ENCODE results near the gene MCRS1. TPM values are rescaled to one million over a fixed set of nuclear protein-coding genes. Genes with fewer than 3 reads are reported as not detected.
"Not testable (repeated sequence)": the region's sequence is repeated elsewhere in the genome, so short reads cannot be mapped to it uniquely, and the experiment has no call there.

The MCRS1 gene, protein sequence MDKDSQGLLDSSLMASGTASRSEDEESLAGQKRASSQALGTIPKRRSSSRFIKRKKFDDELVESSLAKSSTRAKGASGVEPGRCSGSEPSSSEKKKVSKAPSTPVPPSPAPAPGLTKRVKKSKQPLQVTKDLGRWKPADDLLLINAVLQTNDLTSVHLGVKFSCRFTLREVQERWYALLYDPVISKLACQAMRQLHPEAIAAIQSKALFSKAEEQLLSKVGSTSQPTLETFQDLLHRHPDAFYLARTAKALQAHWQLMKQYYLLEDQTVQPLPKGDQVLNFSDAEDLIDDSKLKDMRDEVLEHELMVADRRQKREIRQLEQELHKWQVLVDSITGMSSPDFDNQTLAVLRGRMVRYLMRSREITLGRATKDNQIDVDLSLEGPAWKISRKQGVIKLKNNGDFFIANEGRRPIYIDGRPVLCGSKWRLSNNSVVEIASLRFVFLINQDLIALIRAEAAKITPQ
- total RNA-seq (100 to 1,000 TPM in 1 of 4 donors, 10 to 100 TPM in 3; 81.7 to 115 (median 87.0) TPM), polyA plus RNA-seq (72.3 TPM)
- long read RNA-seq, donor 1, transcript MCRS1-211 (16 exons, 1,936 nt) = minor isoform, 5 of 237 reads
- long read RNA-seq, donor 1, transcript MCRS1-201 (15 exons, 1,928 nt) = major isoform, 122 of 237 reads
- long read RNA-seq, donor 1, partial matches to known transcripts = 84 of 237 reads
- long read RNA-seq, donor 1, other reads (novel, unspliced or antisense) = 25 of 237 reads
- long read RNA-seq, donor 2, transcript MCRS1-201 (15 exons, 1,928 nt) = major isoform, 39 of 99 reads
- long read RNA-seq, donor 2, partial matches to known transcripts = 28 of 99 reads
- long read RNA-seq, donor 2, other reads (novel, unspliced or antisense) = 31 of 99 reads
- long read RNA-seq, donor 3, transcript MCRS1-201 (15 exons, 1,928 nt) = major isoform, 206 of 369 reads
- long read RNA-seq, donor 3, partial matches to known transcripts = 124 of 369 reads
- long read RNA-seq, donor 3, other reads (novel, unspliced or antisense) = 37 of 369 reads
- long read RNA-seq, donor 4, transcript MCRS1-201 (15 exons, 1,928 nt) = major isoform, 67 of 144 reads
- long read RNA-seq, donor 4, partial matches to known transcripts = 33 of 144 reads
- long read RNA-seq, donor 4, other reads (novel, unspliced or antisense) = 40 of 144 reads

DNA sequence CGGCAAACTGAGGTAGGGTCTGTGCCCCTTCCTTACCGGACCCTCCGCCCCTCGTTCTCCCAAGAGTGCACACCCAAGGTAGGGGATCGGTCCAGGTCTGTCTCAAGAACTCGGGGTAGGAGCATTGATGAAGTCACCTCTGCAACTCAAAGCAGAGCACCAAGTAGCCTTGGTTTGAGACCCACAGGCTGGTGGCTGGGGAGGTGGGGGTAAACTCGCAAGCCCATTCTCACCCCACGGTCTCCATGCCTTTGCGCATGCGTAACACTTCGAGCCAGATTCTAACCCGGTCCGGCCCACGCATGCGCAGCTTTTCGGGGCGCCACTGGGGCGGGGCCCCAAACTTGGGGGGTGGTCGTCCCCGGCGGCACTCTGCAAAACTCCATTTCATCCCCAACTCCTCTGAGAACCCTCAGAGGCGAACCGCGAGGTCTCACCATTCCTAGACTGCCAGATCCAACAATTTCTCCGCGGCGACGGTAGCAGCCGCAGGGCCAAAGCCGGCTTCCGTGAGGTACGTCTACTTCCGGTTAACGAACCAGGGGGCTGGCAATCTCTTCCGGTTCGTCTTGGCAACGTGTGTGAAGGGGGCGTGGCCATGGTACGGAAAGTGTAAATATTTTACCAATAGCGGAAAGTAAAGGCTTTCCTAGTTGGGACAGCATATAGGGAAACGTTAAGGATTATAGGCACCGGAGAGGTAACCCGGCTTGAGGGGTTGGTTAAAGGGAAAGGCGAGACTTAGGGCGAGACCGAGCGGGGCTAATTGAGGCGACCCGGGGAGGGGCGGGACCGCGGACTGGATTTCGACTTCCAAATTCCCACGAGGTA, at the start of gene MCRS1:
Gene MCRS1 (minus strand): TSS at position 532 of the 831 bp plus-strand sequence. CDS start 1,411 bp downstream, outside the sequence.
- WGBS = under 1% methylated on average over 54 of the region's 54 CpGs
- Histone ChIP-seq H3K4me3 (ENCODE audit: low read length) (peak within 1 kb of the TSS; percentile 95), H3K27ac (ENCODE audit: low read length) (peak within 1 kb of the TSS; percentile 68), H3K9me3 (ENCODE audit: control insufficient read depth, low read length) (no peaks in the 10 kb centered on the region), H3K27me3 (ENCODE audit: control insufficient read depth, insufficient read depth) (no peaks in the 10 kb centered on the region), H3K4me1 (ENCODE audit: control insufficient read depth, insufficient read depth, low read length) (peaks cover 10% of the 10 kb centered on the region)
- intact Hi-C loops (cut with DNase I) = no loop called here
- DNase-seq (peak; percentile 88 to 94 (median 93)), ATAC-seq (peak; percentile 87 to 89)

DNA sequence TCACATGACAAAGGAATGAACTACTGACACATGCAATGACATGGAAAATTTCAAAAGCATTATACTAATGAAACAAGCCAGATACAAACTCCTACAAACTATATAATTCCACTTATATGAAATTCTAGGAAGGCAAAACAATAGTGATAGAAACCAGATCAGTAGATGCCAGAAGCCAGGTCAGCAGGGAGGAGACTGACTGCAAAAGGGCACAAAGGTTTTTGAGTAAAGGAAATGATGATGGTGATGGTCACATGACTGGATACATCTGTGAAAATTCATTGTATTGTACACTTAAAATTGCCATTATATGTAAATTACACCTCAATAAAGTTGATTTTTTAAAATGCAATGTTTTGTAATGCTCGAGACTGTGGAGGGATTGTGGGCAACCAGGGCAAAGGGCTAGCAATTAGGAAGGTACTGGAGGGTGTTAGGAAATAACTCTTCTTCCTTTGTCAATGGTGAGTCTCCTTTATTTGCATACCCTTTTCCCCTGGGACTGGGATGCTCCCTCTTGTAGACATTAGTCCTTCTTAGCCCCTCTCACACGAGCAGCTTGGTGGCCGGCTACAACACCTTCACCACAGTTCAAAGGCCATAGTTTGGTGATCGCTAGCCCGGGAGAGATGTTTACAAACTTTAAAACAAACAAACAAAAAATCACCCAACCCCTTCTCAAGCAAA, 48.7 kb upstream of the MCRS1 start:
- WGBS = 70% methylated on average over 5 of the region's 5 CpGs
- ATAC-seq (no peak), DNase-seq (no peak)
- peaks cover 1% of the 10 kb centered on the region for H3K4me1 ChIP-seq (ENCODE audit: control insufficient read depth, insufficient read depth, low read length)
- H3K27ac ChIP-seq (ENCODE audit: low read length) = no peak overlapping the region
- intact Hi-C loops (cut with DNase I) = no loop called here
- H3K9me3 ChIP-seq (ENCODE audit: control insufficient read depth, low read length) = no peaks in the 10 kb centered on the region
- no peaks in the 10 kb centered on the region for H3K27me3 ChIP-seq (ENCODE audit: control insufficient read depth, insufficient read depth)
- H3K4me3 ChIP-seq (ENCODE audit: low read length) = no peak overlapping the region

DNA sequence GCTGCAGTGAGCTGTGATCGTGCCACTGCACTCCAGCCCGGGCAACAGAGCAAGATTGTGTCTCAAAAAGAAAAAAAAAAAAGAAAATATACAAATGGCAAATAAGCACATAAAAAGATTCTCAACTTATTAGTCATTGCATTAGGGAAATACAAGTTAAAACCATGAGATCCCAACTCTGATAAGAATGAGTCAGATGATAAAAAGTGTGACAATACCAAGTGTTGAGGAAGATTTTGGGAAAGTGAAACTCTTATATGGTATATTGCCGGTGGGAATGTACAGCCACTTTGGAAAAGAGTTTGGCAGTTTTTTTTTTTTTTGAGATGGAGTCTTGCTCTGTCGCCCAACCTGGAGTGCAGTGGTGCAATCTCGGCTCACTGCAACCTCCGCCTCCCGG, 47.8 kb upstream of the MCRS1 start:
- H3K4me3 ChIP-seq (ENCODE audit: low read length) = no peak overlapping the region
- DNase-seq (no peak), ATAC-seq (no peak)
- no peaks in the 10 kb centered on the region for H3K9me3 ChIP-seq (ENCODE audit: control insufficient read depth, low read length)
- no peaks in the 10 kb centered on the region for H3K4me1 ChIP-seq (ENCODE audit: control insufficient read depth, insufficient read depth, low read length)
- no peaks in the 10 kb centered on the region for H3K27me3 ChIP-seq (ENCODE audit: control insufficient read depth, insufficient read depth)
- intact Hi-C loops (cut with DNase I) = no loop called here
- WGBS = 95% methylated on average over 7 of the region's 7 CpGs
- H3K27ac ChIP-seq (ENCODE audit: low read length) = no peak overlapping the region

DNA sequence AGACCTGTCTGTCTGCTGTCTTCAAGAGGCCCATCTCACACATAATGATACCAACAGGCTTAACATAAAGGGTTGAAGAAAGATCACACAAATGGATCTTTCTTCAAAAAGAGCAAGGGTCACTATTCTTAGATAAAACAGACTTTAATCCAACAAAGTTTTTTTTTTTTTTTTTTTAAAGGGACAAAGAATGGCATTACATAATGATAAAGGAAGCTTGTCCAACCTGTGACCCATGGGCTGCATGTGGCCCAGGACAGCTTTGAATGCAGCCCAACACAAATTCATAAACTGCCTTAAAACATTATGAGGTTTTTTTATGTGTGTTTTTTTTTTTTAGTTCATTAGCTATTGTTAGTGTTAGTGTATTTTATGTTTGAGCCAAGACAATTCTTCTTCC, 44.3 kb upstream of the MCRS1 start:
- Histone ChIP-seq H3K4me3 (ENCODE audit: low read length) (no peak overlapping the region), H3K9me3 (ENCODE audit: control insufficient read depth, low read length) (no peaks in the 10 kb centered on the region), H3K27ac (ENCODE audit: low read length) (no peak overlapping the region), H3K4me1 (ENCODE audit: control insufficient read depth, insufficient read depth, low read length) (no peaks in the 10 kb centered on the region), H3K27me3 (ENCODE audit: control insufficient read depth, insufficient read depth) (no peaks in the 10 kb centered on the region)
- no peak for DNase-seq
- no peak for ATAC-seq
- intact Hi-C loops (cut with DNase I) = no loop called here

DNA sequence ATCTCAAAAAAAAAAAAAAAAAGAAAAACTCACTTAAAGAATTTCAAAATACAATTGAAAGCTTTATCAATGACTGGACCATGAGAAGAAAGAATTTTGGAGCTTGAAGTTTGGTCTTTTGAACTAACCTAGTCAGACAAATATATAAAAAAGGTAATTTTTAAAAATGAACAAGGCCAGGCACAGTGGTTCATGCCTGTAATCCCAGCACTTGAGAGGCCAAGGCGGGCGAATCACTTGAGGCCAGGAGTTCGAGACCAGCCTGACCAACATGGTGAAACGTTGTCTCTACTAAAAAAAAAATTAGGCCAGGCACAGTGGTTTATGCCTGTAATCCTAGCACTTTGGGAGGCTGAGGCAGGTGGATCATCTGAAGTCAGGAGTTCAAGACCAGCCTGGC, 42.8 kb upstream of the MCRS1 start:
- DNase-seq; H3K27me3 ChIP-seq (ENCODE audit: control insufficient read depth, insufficient read depth); ATAC-seq; H3K4me3 ChIP-seq (ENCODE audit: low read length); H3K9me3 ChIP-seq (ENCODE audit: control insufficient read depth, low read length); H3K27ac ChIP-seq (ENCODE audit: low read length); H3K4me1 ChIP-seq (ENCODE audit: control insufficient read depth, insufficient read depth, low read length); intact Hi-C loops (cut with DNase I): not testable (repeated sequence)
- 97% methylated on average over 4 of the region's 4 CpGs for WGBS

DNA sequence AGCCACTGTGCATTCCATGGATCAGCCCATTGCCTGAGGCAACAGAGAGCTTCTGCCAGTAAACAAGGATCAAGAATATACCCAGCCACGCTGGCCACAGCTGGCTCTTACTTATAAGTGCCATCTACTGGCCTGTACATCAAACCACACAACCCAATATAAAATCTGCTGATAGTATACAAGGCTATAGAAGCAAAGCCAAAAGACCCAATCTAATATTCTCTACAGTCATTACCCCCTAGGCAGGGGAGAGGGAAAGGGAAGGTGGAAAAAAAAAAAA, 41.9 kb upstream of the MCRS1 start:
- no peaks in the 10 kb centered on the region for H3K27me3 ChIP-seq (ENCODE audit: control insufficient read depth, insufficient read depth)
- DNase-seq = no peak
- intact Hi-C loops (cut with DNase I) = no loop called here
- WGBS = 65% methylated on average over 1 of the region's 1 CpG
- ATAC-seq = no peak
- H3K4me1 ChIP-seq (ENCODE audit: control insufficient read depth, insufficient read depth, low read length) = no peaks in the 10 kb centered on the region
- H3K4me3 ChIP-seq (ENCODE audit: low read length) = no peak overlapping the region
- no peaks in the 10 kb centered on the region for H3K9me3 ChIP-seq (ENCODE audit: control insufficient read depth, low read length)
- no peak overlapping the region for H3K27ac ChIP-seq (ENCODE audit: low read length)

DNA sequence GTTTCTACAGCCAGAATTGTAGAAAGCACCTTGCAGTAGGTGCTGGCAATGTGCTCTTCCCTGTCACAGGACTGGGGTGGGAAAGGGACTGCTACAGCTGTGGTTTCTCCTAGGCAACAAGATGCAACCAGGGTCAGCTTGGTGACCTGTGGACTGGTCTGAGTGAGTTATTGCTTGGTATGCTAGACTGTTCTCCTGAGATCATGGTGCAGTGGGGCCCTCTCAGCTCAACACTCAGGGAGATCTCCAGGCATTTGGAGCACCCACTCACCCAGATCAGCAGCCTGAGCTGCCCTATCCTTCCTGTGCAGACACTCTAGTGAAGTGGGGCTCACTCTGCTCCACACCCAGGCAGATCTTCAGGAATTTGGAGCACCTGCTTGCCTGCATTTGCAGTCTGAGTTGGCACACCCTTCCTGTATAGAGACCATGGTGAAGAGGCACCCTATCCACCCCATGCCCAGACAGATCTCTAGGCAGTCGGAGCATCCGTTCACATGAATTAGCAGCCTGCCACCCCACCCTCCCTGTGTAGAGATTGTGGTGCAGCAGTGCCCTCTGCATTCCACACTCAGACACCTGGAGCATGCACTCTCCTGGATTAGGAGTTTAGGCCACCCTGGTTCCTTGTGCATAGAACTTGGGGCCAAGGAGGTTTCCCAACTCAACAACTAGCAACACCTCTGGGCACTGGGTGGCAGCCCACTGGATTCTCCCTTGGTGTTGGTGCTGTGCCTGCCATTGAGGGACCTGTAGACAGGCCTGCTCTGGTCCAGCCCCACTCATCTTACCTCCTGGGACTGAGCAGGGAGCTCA, 41.3 kb upstream of the MCRS1 start:
- peak; percentile 26 to 31 for ATAC-seq
- intact Hi-C loops (cut with DNase I) = no loop called here
- WGBS = 94% methylated on average over 2 of the region's 2 CpGs
- no peaks in the 10 kb centered on the region for H3K9me3 ChIP-seq (ENCODE audit: control insufficient read depth, low read length)
- no peaks in the 10 kb centered on the region for H3K27me3 ChIP-seq (ENCODE audit: control insufficient read depth, insufficient read depth)
- H3K4me1 ChIP-seq (ENCODE audit: control insufficient read depth, insufficient read depth, low read length) = no peaks in the 10 kb centered on the region
- H3K27ac ChIP-seq (ENCODE audit: low read length) = no peak overlapping the region
- H3K4me3 ChIP-seq (ENCODE audit: low read length) = no peak overlapping the region
- no peak for DNase-seq

DNA sequence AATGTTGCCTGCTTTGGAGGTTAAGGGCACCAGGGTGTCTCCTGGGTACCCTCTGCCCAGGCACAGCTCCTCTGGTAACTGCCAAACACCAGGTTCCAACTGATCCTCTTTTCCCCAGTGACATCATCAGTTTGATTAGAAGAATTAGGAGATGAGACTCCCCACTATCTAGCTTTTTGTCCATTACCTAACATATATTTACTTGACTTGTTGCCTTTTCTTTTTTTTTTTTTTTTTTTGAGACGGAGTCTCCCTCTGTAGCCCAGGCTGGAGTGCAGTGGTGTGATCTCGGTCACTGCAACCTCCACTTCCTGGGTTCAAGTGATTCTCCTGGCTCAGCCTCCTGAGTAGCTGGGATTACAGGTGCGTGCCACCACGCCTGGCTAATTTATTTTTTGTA, 37.6 kb upstream of the MCRS1 start, which contains the start of gene FAM186B:
Gene FAM186B (minus strand): TSS at position 101 of the 400 bp plus-strand sequence. CDS start 162 bp downstream, outside the sequence.
- H3K4me3 ChIP-seq (ENCODE audit: low read length); intact Hi-C loops (cut with DNase I); H3K4me1 ChIP-seq (ENCODE audit: control insufficient read depth, insufficient read depth, low read length); DNase-seq; H3K27ac ChIP-seq (ENCODE audit: low read length); H3K9me3 ChIP-seq (ENCODE audit: control insufficient read depth, low read length); H3K27me3 ChIP-seq (ENCODE audit: control insufficient read depth, insufficient read depth); ATAC-seq: not testable (repeated sequence)
- WGBS = 96% methylated on average over 4 of the region's 4 CpGs

DNA sequence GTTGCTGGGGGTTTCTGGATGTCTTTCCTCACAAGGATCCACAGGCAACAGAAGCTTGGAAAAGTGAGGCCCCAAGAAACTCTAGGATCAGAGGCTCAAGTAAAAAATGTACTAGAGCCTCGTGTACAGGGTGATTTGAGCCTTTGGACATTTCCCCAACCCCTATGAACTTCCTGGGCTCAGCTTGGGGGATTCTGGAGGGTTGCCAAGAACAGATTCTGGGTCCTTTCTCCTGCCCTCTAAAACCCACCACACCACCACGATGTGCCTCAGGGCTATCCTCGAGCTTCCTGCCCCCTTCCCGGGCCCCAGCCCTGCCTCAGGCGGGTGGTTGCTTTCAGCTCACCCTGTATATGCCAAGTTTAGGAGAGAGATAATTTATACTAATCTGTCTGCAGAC, 36.9 kb upstream of the MCRS1 start:
- H3K4me3 ChIP-seq (ENCODE audit: low read length) = no peak overlapping the region
- WGBS = 54% methylated on average over 5 of the region's 5 CpGs
- H3K9me3 ChIP-seq (ENCODE audit: control insufficient read depth, low read length) = no peaks in the 10 kb centered on the region
- intact Hi-C loops (cut with DNase I) = no loop called here
- DNase-seq (no peak), ATAC-seq (no peak)
- no peak overlapping the region for H3K27ac ChIP-seq (ENCODE audit: low read length)
- no peaks in the 10 kb centered on the region for H3K4me1 ChIP-seq (ENCODE audit: control insufficient read depth, insufficient read depth, low read length)
- H3K27me3 ChIP-seq (ENCODE audit: control insufficient read depth, insufficient read depth) = no peaks in the 10 kb centered on the region

Data from right cardiac atrium (tissue), 5 donors.